CD4-positive, alpha-beta T cell treated with Interleukin-15 for 4 hours (primary cell): Measurements from ENCODE around the gene SULT4A1.
A peak's percentile ranks its signal among the peaks of the same experiment; 100 is the strongest.
"Not testable (repeated sequence)": the region's sequence is repeated elsewhere in the genome, so short reads cannot be mapped to it uniquely, and the experiment has no call there.

Experiments
- DNase-seq: peaks from one replicate; pipeline ENCODE4 v3.0.0-alpha.2; 2020; ENCODE audit warnings: low spot score

The SULT4A1 gene

DNA sequence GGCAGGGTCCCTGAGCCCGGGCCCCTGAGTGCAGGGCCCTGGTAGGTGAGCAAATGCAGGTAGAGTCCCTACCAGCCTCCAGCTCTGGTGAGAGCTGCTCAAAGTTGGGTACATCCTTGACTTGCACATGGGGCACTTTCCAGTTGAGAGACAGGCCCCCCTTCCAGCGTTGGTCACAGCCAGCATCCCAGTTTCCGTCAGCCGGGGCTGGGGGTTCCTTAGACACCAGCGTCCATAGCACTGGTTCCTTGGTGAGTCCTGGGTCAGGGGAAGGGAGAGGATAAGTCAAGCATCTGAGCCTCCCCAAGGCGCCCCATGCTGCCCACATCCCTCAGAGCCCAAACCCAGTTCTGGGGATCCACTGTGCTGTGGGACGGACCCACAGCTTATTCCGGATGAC lies 23.9 kb upstream of the SULT4A1 start:
- no peak for DNase-seq

DNA sequence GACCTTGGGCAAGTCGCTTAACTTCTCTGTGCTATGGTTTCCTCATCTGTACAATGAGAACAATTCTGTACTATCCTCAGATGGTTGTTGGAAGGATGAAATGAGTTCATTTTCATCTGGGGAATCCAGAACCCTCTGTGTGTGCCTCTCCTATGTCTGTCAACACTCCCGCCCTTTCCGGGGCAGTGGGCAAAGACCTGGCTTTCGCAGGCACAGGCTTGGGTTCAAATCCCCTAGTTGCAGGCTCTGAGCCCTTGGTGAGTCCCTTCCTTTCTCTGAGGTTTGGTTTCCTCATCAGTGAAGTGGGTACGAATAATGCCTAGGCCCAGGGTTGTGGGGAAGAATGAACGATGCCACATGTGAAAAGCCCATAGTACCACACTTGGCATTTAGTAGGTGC lies 23.5 kb upstream of the SULT4A1 start:
- no peak for DNase-seq

DNA sequence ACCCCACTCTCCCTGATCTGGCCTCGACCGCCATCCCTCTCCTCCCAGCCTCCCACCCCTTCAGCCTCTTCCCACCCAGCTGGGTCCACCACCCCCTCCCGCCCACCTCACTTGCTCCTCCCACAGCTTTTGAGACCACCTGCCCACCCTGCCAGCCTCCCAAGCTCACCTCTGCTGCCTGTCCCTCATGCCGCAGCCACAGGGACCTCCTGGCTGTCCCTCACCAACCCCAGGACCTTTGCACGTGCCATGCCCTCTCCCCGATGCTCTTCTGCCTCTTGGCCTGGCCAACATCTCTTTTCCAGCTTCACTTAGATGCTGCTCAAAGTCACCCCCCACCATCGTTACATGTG lies 23.0 kb upstream of the SULT4A1 start:
- DNase-seq, result no peak

DNA sequence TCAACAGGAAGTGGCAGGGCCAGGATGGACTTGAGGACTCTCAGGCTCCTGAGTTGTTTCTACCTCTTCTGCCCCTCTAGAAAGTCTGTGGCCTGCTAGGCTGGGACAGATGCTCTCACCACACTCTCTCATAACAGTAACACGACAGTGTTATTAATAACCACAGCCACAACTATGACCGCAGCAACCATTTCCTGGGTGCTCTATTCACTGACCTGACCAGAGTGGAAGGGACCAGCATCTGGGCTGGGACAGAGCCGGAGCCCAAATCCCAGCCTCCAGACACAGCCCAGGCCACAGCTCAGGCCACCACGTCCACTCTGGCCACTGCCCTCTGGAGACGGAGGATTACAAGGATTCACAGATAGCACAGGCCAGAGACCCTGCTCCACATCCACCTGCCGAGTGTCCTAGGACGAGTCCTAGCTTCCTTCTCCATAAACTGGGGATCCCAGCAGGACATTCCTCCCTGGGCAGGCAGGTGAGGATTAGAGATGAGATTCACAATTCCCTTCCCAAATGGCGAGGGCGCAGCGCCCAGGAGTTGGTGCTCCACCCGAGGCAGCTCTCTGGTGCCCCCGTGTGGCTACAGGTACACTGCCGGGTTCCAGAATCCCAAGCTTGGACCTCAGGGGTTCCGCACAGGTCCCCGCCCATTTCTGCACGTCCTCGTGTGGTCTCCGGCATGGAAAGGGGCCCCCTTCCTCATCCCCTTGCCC lies 22.4 kb upstream of the SULT4A1 start:
- peak; percentile 25 for DNase-seq

DNA sequence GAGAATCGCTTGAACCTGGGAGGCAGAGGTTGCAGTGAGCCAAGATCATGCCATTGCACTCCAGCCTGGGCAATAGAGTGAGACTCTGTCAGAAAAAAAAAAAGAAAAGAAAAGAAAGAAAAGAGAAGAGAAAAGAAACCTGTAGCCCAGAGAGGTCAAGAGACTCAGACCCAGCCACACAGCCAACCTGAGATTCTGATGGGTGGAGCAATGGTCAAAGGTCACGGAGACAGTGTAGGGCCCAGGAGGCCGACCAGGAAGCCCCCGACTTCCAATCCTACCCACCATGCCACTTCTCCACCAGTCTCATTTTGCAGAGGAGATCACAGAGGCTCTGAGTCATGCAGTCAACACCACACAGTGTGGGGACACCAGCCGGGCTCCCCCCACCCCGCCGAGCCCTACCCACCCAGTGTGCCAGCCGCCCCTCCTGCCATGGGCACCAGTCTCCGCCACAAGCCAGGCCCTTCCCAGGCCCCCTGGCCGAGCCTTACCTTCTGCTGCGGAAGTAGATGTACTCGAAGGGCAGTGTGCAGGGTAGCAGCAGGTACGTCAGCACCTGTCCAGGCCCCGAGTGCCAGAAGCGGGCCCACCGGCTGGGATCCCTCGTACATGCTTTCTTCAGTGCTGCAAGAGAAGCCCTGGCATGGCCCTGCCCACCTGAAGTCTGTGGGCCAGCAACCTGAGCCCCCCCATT lies 21.6 kb upstream of the SULT4A1 start:
- no peak for DNase-seq

DNA sequence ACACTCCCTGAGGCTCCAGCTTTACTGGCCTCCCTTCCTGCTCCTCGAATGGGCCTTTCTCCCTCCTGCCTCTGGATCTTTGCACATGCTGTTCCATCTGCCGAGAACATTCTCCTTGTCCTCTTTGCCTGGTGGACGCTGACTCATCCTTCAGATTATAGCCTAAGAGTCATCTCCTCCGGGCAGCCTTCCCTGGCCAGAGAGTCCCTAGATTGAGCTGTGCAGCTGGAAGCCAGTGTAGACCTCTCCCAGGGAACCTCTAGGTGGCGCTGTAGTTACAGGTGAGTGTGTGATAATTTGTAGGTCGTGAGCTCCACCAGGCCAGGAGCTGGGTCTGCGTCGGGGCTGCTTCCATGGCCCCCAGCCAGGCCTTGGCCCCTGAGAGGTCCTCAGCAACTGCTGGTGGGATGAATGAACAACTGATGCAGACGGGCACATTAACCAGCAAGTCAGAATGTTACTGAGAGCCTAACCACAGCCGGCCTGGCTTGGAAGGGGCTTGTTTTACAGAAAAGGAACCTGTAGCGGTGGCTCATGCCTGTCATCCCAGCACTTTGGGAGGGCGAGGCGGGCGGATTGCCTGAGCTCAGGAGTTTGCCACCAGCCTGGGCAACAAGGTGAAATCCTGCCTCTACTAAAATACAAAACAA lies 20.8 kb upstream of the SULT4A1 start:
- peak; percentile 45 for DNase-seq

DNA sequence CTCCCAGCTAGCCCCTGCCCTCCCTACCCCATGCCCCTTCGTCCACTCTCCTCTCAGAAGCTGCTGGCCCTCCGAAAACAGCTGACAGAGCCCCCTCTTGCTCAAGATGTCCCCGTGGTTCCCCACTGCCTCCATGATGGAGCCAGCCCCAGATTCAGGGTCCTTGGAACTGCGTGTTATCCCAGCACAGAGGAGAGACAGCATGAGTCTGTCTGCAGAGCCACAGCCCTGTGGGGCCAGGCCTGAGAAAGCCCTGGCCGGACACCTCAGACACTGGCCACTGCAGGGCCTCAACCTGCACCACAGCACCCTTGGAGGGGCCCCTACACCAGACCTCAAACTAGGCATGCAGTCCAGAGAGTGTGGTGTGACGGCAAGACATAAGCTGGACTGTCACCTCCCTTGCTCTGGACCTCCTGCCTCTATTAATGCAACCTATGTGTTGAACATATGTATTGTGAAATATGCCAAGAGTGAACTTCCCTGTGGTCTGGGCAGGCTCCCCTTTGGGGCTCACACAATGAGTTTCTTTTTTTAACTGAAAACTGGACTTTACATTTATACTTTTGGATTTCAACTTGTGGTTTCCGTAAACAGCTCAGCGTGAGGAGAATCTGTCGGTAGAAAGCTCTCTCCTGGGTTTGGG lies 19.9 kb upstream of the SULT4A1 start:
- no peak for DNase-seq

DNA sequence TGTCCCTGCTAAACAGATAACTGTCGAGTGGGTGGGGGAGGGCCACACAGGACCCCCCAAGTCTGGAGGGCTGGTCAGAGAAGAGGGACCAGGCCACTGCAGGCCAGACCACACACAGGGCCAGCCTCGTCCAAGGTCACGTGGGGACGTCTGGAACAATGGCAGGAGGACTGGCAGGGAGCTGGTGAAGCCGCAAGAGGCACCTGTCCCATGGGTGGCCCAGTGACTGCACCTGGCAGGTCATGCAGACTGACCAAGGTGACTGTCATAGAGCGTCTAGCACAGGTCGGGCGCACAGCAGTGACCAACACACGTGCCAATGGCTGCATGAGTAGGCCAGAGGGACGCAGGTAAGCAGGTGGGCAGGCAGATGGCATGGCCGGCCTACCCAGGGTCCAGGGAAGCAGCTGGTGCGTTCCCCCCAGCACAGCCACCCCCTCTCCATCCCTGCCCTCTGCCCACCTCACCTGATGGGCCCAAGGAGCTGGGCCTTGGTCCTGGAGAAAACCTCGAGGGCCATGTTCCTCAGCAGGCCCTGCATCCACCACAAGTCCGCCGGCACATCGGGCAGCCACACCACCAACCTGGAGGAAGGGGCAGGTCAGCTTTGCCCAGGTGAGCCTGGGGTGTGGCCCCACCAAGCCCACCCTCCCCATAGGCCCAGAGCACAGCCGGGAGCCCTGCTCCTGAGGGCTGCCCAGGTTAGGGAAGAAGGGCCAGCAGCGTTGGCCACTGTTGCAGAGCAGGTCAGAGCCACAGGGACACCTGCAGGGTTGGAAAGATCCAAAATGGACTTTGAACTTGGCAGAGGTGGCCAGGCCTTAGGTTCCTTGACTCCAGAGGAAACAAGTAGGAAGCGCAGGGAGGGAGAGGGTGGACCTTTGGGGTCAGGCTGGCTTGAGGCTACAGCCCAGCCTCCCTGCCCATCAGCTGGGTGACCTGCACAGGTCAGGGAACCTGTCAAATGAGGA lies 19.1 kb upstream of the SULT4A1 start:
- DNase-seq, result no peak

DNA sequence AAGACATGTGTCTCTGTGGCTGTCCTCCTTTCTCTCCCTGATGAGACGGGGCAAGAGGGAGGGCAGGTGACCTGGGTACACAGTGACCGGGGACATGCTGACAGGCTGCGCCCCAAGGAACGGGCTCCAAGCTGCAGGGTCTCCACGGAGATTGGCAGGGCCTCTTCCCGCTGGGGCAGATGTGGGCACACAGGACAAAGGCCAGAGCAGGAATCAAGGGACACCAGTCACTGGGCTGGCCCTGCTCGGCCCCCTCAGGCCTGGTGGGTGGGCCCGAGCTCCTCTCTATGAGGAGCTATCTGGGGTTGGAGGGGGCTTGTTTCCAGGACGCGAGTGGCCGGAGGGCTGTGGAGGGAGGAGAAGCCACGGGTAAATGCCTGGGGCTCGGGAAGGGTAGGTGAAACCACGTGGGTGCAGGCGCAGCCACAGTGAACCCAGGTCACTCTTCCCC lies 18.3 kb upstream of the SULT4A1 start:
- DNase-seq, result no peak

DNA sequence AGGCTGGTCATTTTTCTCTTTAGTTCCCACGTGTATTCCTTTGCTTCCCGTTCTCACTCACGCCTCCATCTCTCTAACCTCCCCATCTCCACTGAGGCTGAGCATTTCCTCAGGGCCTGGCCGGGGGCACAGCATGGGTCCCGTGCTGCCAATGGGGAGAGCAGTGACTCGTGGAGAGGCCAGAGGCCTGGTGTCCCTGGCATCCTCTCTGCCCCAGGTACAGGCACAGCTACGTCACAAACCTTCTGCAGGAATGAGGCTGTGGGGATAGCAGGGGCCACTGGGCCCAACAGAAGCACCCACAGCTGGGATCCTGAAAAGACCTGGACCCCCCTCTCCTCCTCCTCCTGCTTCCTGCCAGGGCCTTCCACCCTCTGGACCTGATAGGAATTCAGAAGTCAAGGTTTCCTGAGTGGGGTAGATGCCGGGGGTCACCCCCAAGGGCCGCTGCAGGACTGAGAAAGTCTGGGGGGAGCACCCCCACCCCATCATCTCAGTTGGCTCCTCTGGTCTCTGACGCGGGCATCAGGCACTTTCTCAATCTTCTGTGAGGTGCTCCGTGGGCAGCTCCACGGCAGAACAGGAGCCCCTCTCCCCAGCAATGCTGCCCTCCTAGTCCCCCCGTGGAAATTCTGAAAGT lies 17.7 kb upstream of the SULT4A1 start:
- DNase-seq, result no peak

DNA sequence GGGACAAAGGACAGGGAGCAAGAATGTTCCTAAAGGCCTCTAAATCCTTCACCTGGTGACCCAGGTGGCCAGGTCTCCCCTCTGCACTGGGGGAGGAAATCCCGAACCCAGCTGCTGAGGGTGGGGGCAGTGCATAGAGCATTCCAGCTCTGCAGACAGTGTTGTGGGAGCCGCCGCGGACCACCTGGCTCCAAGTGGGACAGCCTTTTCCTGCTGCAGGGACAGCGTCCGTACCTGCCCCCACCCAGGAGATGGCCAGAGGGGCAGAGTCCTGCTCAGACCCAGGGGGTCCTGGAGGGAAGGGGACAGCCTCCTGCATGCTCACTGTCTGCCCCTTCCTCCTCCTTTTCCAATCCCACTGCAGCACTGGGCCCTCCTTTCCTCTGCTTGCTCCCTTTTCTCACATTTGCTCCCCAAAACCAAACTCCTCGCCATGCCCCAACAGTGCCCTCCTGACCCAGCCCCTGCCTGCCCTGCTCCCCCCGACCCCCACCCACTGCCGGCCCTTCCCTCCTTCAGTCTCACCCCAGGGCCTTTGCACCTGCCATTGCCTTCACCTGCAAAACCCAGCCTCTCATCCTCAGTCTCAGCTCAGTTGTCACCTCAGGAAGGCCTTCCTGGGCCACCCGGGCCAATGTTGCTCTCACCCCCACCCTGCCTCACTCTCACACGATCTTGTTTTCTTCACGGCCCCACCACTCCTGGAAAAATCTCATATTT lies 16.7 kb upstream of the SULT4A1 start:
- no peak for DNase-seq

DNA sequence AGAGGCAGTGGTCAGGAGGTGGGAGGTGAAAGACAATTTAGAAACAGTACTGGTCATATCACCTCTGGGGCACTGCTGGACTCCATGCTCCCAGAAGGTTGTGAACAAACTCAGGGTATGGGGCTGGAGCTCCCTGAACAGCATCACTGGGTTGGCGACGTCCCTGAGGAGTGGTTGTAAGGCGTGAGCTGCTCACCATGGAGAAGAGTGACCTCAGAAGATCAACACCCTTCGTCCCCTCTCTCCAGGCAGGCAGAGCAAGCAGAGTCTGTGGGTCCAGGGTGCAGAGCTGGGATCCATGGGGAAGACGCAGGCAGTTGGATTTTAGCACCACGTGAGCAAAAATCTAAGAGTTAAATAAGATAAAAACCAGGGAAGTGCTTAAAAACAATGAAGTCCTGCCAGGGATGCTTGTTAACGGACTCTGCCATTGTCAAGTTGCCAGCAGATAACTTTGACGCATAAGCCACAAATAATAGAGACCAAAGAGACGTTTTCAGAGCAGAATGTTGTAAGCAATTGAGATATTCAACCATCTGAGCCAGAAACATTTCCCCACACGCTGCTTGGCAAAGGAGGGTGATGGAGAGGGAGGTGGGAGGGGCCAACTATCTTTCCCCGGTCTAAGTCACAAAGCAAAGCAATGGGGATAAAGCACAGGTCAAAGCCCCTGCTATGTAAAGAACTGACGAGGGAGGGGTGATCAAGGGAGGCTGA lies 15.9 kb upstream of the SULT4A1 start:
- no peak for DNase-seq

DNA sequence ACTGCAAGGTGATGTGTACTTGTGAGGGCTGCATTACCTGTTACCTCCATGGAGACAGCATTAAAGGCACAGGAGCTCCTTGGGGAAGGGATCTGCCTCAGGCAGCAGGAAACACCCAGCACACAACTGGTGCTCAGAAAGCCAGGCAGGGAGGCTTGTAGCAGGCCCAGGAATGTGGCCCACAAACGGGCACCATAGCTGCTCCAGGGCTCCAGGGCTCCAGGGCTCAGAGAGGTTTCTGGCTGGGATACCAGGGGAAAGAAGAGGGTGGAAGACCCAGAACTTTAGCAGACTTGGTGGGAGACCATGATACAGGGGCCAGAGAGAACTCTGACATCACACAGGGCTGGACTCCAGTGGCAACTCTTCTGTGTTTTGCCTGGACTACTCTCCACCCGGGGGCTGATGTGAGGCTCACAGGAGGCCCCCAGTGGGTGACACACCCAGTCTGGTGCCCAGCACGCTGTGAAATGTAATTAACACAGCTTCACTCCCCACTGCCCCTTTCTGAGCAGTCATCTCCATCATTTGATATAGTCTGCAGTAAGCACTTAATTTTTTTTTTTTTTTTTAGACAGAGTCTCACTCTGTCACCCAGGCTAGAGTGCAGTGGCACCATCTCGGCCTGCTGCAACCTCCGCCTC lies 14.7 kb upstream of the SULT4A1 start:
- no peak for DNase-seq

DNA sequence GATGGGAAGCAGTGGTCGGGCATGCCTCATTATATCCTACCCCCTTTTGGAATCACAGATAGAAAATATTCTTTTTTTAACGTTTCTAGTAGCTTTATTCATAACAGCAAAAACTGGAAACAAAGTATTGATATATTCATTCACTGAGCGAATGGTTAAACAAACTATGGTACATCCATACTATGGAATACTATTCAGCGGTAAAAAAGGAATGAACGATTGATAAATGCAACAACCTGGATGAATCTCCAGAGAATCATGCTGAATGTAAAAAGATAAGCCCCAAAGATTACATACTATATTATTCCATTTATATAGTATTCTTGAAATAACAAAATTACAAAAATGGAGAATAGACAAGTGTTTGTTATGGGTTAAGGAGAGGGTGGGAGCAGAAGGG lies 7.5 kb upstream of the SULT4A1 start:
- no peak for DNase-seq

DNA sequence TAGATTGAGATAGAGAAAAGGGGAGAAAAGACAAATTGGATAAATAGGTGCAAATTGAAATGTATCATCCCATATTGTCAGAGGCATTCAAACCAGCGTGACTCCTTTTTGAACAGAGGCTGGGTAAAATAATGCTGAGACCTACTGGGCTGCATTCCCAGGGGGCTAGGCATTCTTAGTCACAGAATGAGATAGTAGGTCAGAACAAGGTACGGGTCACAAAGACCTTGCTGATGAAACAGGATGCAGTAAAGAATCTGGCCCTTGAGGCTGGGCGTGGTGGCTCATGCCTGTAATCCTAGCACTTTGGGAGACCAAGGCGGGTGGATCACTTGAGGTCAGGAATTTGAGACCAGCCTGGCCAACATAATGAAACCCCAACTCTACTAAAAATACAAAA lies 6.7 kb upstream of the SULT4A1 start:
- not testable (repeated sequence) for DNase-seq

DNA sequence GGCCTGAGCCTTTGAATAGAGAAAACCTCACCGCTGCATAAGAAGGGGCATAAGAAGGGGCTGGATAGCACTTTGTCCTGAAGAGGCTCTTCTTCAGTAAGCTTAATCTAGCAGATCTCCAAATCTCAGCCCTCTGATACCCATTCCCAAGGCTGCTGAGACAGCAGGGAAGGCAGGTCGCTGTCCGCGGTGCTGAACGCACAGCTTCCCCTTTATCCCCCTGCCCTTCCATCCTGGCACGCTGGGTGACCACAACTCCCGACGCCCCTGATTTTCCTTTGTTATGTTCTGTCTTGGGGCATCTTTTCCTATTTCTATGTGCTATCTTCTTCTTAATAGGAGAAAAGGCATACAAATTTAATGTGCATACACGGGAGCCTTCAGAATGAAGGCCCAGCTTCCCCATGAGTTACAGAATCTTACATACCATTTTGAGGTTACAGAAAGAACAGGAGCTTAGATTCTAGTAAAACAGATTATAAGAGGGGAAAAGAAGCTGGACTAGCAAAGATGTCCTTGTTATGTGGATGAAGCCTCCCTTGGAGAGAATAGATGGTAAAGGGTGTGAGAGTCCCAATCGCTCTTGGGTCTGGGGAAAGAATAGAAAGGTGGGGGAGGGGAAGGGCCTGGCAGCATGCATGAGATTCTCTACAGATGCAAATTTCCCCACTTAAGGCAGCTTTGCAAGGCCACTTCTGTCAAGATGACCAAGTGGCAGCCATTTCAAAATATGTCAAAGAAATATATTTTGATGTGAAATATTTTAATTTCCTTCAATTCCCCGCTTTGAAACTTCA lies 5.7 kb upstream of the SULT4A1 start:
- peak; percentile 9 for DNase-seq

DNA sequence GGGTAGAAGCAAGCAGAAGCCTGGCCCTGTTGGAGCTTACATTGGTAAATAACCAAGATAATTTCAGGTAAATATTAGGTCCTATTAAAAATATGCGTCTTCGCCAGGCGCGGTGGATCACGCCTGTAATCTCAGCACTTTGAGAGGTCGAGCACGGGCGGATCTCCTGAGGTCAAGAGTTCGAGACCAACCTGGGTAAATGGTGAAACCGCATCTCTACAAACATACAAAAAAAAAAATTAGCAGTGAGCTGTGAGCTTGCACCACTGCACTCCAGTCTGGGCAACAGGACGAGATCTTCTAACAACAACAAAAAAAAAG lies 529 bp upstream of the SULT4A1 start:
- no peak for DNase-seq

DNA sequence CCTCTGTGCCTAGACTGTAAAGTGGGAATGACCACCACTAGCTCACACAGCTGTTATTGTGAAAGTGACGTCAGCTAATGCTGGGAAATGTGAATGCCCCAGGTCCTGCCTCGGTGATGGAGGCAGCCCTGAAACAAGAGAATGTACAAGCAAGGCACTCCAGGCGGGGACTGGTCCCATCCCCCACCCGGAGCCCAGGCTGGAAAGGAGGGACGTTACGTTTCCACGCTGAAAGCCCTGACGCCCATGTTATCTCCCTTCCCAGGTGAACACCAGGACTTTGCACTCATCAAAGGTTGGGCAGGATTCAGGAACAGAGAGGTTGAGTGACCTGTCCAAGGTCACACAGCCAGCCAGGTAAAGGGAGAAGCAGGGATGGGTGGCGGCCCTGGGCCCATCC lies 784 bp downstream of the SULT4A1 start:
- no peak for DNase-seq

DNA sequence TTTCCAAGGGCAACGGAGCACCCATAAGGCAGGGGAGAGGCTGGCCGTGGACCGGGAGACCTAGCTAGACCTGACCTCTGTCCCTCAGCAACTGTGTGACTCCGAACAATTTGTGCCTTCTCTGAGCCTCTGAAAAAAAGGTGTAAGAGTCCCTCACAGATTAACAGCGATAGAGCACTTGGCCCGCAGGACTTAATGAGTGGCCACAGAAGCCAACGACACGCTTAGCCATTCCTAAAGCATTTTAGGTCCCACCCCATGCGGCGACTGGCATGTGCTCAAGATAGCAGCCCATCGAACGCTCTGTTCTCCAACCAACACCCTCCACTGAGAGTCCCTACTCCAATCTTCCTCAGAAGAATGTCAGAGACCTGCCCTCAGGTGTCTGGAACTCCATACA lies 1.5 kb downstream of the SULT4A1 start:
- DNase-seq, result no peak
